SK-N-SH (cell line): ENCODE measurements around the gene MFSD8.

Experiments used
- POLR2AphosphoS5 ChIP-seq: IDR thresholded peaks from 2 replicates; pipeline ENCODE4 v1.6.1; 2012; ENCODE audit warnings: low read depth, low read length
- TF ChIP-seq, protein P1 (sequence below): fragments of 200-600 bp; sonication (generic); IDR thresholded peaks from 2 replicates; pipeline ENCODE4 v1.6.1; 2017; ENCODE audit warnings: antibody characterized with exemption, mild to moderate bottlenecking, moderate library complexity

DNA sequence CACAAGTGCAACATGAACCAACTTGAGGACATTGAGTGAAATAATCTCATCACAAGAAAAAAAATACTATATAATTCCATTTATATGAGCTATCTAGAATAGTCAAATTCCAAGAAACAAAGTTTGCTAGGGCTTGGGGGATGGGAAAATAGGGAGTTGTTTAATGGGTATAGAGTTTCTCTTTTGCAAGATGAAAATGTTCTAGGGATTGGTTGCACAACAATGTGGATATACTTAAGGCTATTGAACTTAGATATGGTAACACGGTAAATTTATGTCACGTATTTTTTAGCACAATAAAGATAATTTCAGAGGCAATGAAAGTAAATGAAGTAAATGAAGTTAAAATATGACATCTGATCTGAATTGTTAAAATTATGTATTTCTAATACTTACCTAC, 7.9 kb downstream of the MFSD8 start:
- TF ChIP-seq, protein P1, sequence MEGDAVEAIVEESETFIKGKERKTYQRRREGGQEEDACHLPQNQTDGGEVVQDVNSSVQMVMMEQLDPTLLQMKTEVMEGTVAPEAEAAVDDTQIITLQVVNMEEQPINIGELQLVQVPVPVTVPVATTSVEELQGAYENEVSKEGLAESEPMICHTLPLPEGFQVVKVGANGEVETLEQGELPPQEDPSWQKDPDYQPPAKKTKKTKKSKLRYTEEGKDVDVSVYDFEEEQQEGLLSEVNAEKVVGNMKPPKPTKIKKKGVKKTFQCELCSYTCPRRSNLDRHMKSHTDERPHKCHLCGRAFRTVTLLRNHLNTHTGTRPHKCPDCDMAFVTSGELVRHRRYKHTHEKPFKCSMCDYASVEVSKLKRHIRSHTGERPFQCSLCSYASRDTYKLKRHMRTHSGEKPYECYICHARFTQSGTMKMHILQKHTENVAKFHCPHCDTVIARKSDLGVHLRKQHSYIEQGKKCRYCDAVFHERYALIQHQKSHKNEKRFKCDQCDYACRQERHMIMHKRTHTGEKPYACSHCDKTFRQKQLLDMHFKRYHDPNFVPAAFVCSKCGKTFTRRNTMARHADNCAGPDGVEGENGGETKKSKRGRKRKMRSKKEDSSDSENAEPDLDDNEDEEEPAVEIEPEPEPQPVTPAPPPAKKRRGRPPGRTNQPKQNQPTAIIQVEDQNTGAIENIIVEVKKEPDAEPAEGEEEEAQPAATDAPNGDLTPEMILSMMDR = no peak
- no peak for TF ChIP-seq POLR2AphosphoS5
